SK-N-SH (cell line): ENCODE results near the gene KICS2. TPM values are rescaled to one million over a fixed set of nuclear protein-coding genes. Genes with fewer than 3 reads are reported as not detected.

Experiments
- CTCF ChIA-PET: fragments of 300-600, 350-600 bp; formaldehyde crosslinking; extraction: SDS; loops from one replicate; lab custom pipeline; 2021; lab: Yijun Ruan, JAX
- POLR2A ChIA-PET: fragments of 350-600 bp; sonication (Branson Sonifier 250); formaldehyde crosslinking; extraction: SDS; loops from one replicate; lab custom pipeline; 2020; ENCODE audit warnings: antibody characterized with exemption, inconsistent platforms; lab: Yijun Ruan, JAX
- DNase-seq: peaks from one replicate; pipeline ENCODE4 v3.0.0; 2012
- H2AFZ ChIP-seq: fragments of 200-600 bp; sonication (generic); 2 replicates; pipeline ENCODE4 v1.8.1; 2016; ENCODE audit warnings: antibody characterized with exemption, mild to moderate bottlenecking, low read depth
- H3F3A ChIP-seq: fragments of 200-600 bp; sonication (generic); replicated peaks from 2 replicates; pipeline ENCODE3; 2016; ENCODE audit warnings: antibody characterized with exemption, mild to moderate bottlenecking; ENCODE audit not compliant: insufficient read depth
- H3K27ac ChIP-seq, 2 experiments: fragments of 200-500 bp in 1 of 2; fragments of 200-600 bp in 1 of 2; sonication (Bioruptor generic) in 1 of 2; sonication (generic), shearing (Covaris generic) in 1 of 2; 2 replicates each; pipeline versions ENCODE4 v1.5.1 to v1.6.1; 2014 to 2016; ENCODE audit warnings: low read depth in 2 of 2, inconsistent platforms in 1 of 2, low read length in 1 of 2, mild to moderate bottlenecking in 1 of 2, mixed read lengths in 1 of 2
- H3K27me3 ChIP-seq: fragments of 200-600 bp; sonication (generic), shearing (Covaris generic); 2 replicates; pipeline ENCODE4 v1.6.1; 2016; ENCODE audit warnings: mixed run types; ENCODE audit not compliant: insufficient read depth
- H3K36me3 ChIP-seq, 2 experiments: fragments of 200-500 bp in 1 of 2; fragments of 200-600 bp in 1 of 2; sonication (Bioruptor generic) in 1 of 2; sonication (generic) in 1 of 2; replicated peaks in 1 of 2; 2 replicates each; pipeline versions ENCODE3 to v1.5.1; 2014 to 2016; ENCODE audit warnings: low read length in 1 of 2, mild to moderate bottlenecking in 1 of 2; ENCODE audit not compliant: insufficient read depth in 2 of 2, control insufficient read depth in 1 of 2
- H3K4me1 ChIP-seq, 2 experiments: fragments of 200-500 bp in 1 of 2; fragments of 200-600 bp in 1 of 2; sonication (Bioruptor generic) in 1 of 2; sonication (generic), shearing (Covaris generic) in 1 of 2; 2 replicates each; pipeline versions ENCODE4 v1.5.1 to v1.6.1; 2014 to 2016; ENCODE audit warnings: low read depth in 1 of 2, low read length in 1 of 2, mixed run types in 1 of 2; ENCODE audit not compliant: insufficient read depth in 2 of 2, control insufficient read depth in 1 of 2
- H3K4me2 ChIP-seq: fragments of 200-600 bp; sonication (generic), shearing (Covaris generic); 2 replicates; pipeline ENCODE4 v1.6.1; 2017; ENCODE audit warnings: mixed run types
- H3K4me3 ChIP-seq, 2 experiments: fragments of 200-500 bp in 1 of 2; fragments of 200-600 bp in 1 of 2; sonication (Bioruptor generic) in 1 of 2; sonication (generic), shearing (Covaris generic) in 1 of 2; 2 replicates each; pipeline versions ENCODE4 v1.5.1 to v1.8.1; 2014 to 2016; ENCODE audit warnings: low read depth in 2 of 2, inconsistent platforms in 1 of 2, low read length in 1 of 2, mild to moderate bottlenecking in 1 of 2, mixed read lengths in 1 of 2, moderate library complexity in 1 of 2
- H3K79me2 ChIP-seq: fragments of 200-600 bp; sonication (generic); 2 replicates; pipeline ENCODE4 v1.8.1; 2017; ENCODE audit warnings: mild to moderate bottlenecking; ENCODE audit not compliant: insufficient read depth
- H3K9ac ChIP-seq: fragments of 200-600 bp; sonication (generic); 2 replicates; pipeline ENCODE4 v1.6.1; 2017; ENCODE audit warnings: mixed run types
- H3K9me2 ChIP-seq: fragments of 200-600 bp; sonication (generic); 2 replicates; pipeline ENCODE4 v1.6.1; 2017; ENCODE audit warnings: mixed run types
- H3K9me3 ChIP-seq: fragments of 200-600 bp; sonication (generic); 2 replicates; pipeline ENCODE4 v1.6.1; 2017; ENCODE audit warnings: mixed run types, mild to moderate bottlenecking, moderate library complexity
- H4K20me1 ChIP-seq: fragments of 200-600 bp; sonication (generic); 2 replicates; pipeline ENCODE4 v1.6.1; 2017; ENCODE audit warnings: mild to moderate bottlenecking, mixed run types; ENCODE audit not compliant: insufficient read depth
- CHD2 ChIP-seq: fragments of 150-350 bp; IDR thresholded peaks from 2 replicates; pipeline ENCODE4 v1.6.1; 2018; ENCODE audit warnings: low read length; ENCODE audit not compliant: partially characterized antibody
- FOSL2 ChIP-seq: IDR thresholded peaks from 2 replicates; pipeline ENCODE4 v1.4.0; 2012; ENCODE audit warnings: low read depth, mild to moderate bottlenecking, moderate library complexity, borderline replicate concordance
- FOXJ3 ChIP-seq: sonication (generic); formaldehyde crosslinking; IDR thresholded peaks from 2 replicates; pipeline ENCODE4 v1.5.1; 2020; ENCODE audit warnings: mild to moderate bottlenecking, missing genetic modification reagents
- FOXM1 ChIP-seq: IDR thresholded peaks from 2 replicates; pipeline ENCODE4 v1.4.0; 2012; ENCODE audit warnings: low read depth, mild to moderate bottlenecking
- MAX ChIP-seq: IDR thresholded peaks from 2 replicates; pipeline ENCODE4 v1.4.0; 2012; ENCODE audit warnings: low read depth
- NRF1 ChIP-seq: IDR thresholded peaks from 2 replicates; pipeline ENCODE4 v1.6.1; 2012; ENCODE audit warnings: low read depth, mild to moderate bottlenecking, low read length
- PBX3 ChIP-seq: IDR thresholded peaks from 2 replicates; pipeline ENCODE4; 2012
- RCOR1 ChIP-seq: fragments of 150-350 bp; IDR thresholded peaks from 2 replicates; pipeline ENCODE4 v1.6.1; 2017; ENCODE audit warnings: antibody characterized with exemption, low read length
- REST ChIP-seq: IDR thresholded peaks from 2 replicates; pipeline ENCODE4 v1.6.1; 2012; ENCODE audit warnings: mild to moderate bottlenecking, low read depth, low read length, moderate library complexity
- RFX5 ChIP-seq: IDR thresholded peaks from 2 replicates; pipeline ENCODE4 v1.6.1; 2012; ENCODE audit warnings: mild to moderate bottlenecking, improper control_type of control experiment, low read length
- RXRA ChIP-seq: IDR thresholded peaks from 2 replicates; pipeline ENCODE4 v1.4.0; 2012; ENCODE audit warnings: low read depth, mild to moderate bottlenecking, borderline replicate concordance
- SIN3A ChIP-seq: IDR thresholded peaks from 2 replicates; pipeline ENCODE4 v1.6.1; 2012; ENCODE audit warnings: low read depth, mild to moderate bottlenecking, low read length, moderate library complexity, borderline replicate concordance
- SMC3 ChIP-seq: IDR thresholded peaks from 2 replicates; pipeline ENCODE4 v1.6.1; 2012; ENCODE audit warnings: low read depth, low read length, improper control_type of control experiment
- TAF1 ChIP-seq: IDR thresholded peaks from 2 replicates; pipeline ENCODE4 v1.6.1; 2012; ENCODE audit warnings: low read depth, mild to moderate bottlenecking, low read length, moderate library complexity, borderline replicate concordance
- TEAD4 ChIP-seq: IDR thresholded peaks from 2 replicates; pipeline ENCODE4 v1.4.0; 2012; ENCODE audit warnings: mild to moderate bottlenecking, borderline replicate concordance; ENCODE audit not compliant: insufficient read depth
- USF2 ChIP-seq: fragments of 150-350 bp; IDR thresholded peaks from 2 replicates; pipeline ENCODE4 v1.6.1; 2017; ENCODE audit warnings: antibody characterized with exemption, low read length, low read depth, borderline replicate concordance
- YY1 ChIP-seq: IDR thresholded peaks from 2 replicates; pipeline ENCODE4 v1.4.0; 2012; ENCODE audit warnings: low read depth, mild to moderate bottlenecking
- WGBS: methylation state at CpG from one replicate; pipeline ENCODE4 v1.1.6; 2017; ENCODE audit warnings: low lambda C conversion rate; 5-methylcytosine and 5-hydroxymethylcytosine counted together
- polyA plus RNA-seq, 3 experiments: library from polyadenylated mRNA; depleted of rRNA; stranded (reverse); fragments of >200 nt; gene quantifications; 2 replicates each; pipeline ENCODE4 v1.2.3, GENCODE V29; 2012

The KICS2 gene
- polyA plus RNA-seq, 1 of the 3 experiments (the other 2 are of a cell fraction) = 4.1 TPM

- H3F3A ChIP-seq = peaks cover 35% of the 10 kb centered on the region
- no peaks in the 10 kb centered on the region for H3K27me3 ChIP-seq
- no peak for TF ChIP-seq SIN3A
- TF ChIP-seq TAF1 = no peak
- no peak for TF ChIP-seq FOXM1
- TF ChIP-seq RFX5 = no peak
- TF ChIP-seq SMC3 = no peak
- no peak for TF ChIP-seq REST
- TF ChIP-seq FOXJ3 (CRISPR knock-in tag) = no peak
- TF ChIP-seq FOSL2 = no peak
- ChIA-PET CTCF (interaction anchor here (1.7 to 3.9 kb wide), 2 partner anchors 33 to 331 kb away, joined by 3 to 21 read pairs; partner anchors contain the start of gene SRGAP1), POLR2A (no interaction called here)
- DNase-seq = no peak
- no peak overlapping the region for H3K4me2 ChIP-seq
- no peaks in the 10 kb centered on the region for H3K9me2 ChIP-seq
- H4K20me1 ChIP-seq = no peaks in the 10 kb centered on the region
- no peak overlapping the region for H3K9ac ChIP-seq
- H3K9me3 ChIP-seq = no peaks in the 10 kb centered on the region
- no peaks in the 10 kb centered on the region for H3K79me2 ChIP-seq
- 98% methylated on average over 2 of the region's 2 CpGs for WGBS
- no peaks in the 10 kb centered on the region for H3K36me3 ChIP-seq
- H3K27ac ChIP-seq = no peak overlapping the region
- H2AFZ ChIP-seq = no peak overlapping the region
- H3K4me1 ChIP-seq = peaks cover 2 to 31% of the 10 kb centered on the region in 2 experiments
- H3K4me3 ChIP-seq = no peak overlapping the region
Observed at GRCh38 chr12:64175254-64175945, 46.7 kb downstream of the KICS2 start.

GRCh38 chr12:64173456-64173855 is 48.6 kb downstream of the KICS2 start:
- WGBS = 94% methylated on average over 3 of the region's 3 CpGs
- Histone ChIP-seq H3K4me2 (no peak overlapping the region), H4K20me1 (no peaks in the 10 kb centered on the region), H3K27ac (no peak overlapping the region), H3K9me2 (no peaks in the 10 kb centered on the region), H3K36me3 (no peaks in the 10 kb centered on the region), H2AFZ (no peak overlapping the region), H3K4me3 (no peak overlapping the region), H3K4me1 (peaks cover 2 to 33% of the 10 kb centered on the region in 2 experiments), H3K27me3 (no peaks in the 10 kb centered on the region), H3K9me3 (no peaks in the 10 kb centered on the region), H3F3A (peaks cover 30% of the 10 kb centered on the region), H3K79me2 (no peaks in the 10 kb centered on the region), H3K9ac (no peak overlapping the region)
- no peak for DNase-seq
- ChIA-PET CTCF (interaction anchor here (1.1 to 3.9 kb wide), 3 partner anchors 8 to 329 kb away, joined by 3 to 21 read pairs (median 8); partner anchors contain the start of gene SRGAP1), POLR2A (no interaction called here)
- TF ChIP-seq PBX3 (no peak), RCOR1 (no peak), YY1 (no peak), MAX (no peak), REST (no peak), FOXM1 (no peak), NRF1 (no peak), RXRA (no peak), CHD2 (no peak), TEAD4 (no peak), USF2 (no peak)
